VCaP (cell line): ENCODE results near the gene KIF1A.

Experiments
- H3K27ac ChIP-seq: fragments of 450-650 bp; 2 replicates; pipeline ENCODE4 v1.5.1; 2017
- TF ChIP-seq, protein P1 (sequence below): fragments of 450-650 bp; conservative IDR thresholded peaks from 2 replicates; pipeline ENCODE4 v1.5.1; 2017; ENCODE audit warnings: mild to moderate bottlenecking, moderate library complexity

KIF1A gene

GRCh38 chr2:240762249-240762648 is 57.8 kb downstream of the KIF1A start:
- no peak overlapping the region for H3K27ac ChIP-seq
- TF ChIP-seq, protein P1, sequence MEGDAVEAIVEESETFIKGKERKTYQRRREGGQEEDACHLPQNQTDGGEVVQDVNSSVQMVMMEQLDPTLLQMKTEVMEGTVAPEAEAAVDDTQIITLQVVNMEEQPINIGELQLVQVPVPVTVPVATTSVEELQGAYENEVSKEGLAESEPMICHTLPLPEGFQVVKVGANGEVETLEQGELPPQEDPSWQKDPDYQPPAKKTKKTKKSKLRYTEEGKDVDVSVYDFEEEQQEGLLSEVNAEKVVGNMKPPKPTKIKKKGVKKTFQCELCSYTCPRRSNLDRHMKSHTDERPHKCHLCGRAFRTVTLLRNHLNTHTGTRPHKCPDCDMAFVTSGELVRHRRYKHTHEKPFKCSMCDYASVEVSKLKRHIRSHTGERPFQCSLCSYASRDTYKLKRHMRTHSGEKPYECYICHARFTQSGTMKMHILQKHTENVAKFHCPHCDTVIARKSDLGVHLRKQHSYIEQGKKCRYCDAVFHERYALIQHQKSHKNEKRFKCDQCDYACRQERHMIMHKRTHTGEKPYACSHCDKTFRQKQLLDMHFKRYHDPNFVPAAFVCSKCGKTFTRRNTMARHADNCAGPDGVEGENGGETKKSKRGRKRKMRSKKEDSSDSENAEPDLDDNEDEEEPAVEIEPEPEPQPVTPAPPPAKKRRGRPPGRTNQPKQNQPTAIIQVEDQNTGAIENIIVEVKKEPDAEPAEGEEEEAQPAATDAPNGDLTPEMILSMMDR: no peak

DNA sequence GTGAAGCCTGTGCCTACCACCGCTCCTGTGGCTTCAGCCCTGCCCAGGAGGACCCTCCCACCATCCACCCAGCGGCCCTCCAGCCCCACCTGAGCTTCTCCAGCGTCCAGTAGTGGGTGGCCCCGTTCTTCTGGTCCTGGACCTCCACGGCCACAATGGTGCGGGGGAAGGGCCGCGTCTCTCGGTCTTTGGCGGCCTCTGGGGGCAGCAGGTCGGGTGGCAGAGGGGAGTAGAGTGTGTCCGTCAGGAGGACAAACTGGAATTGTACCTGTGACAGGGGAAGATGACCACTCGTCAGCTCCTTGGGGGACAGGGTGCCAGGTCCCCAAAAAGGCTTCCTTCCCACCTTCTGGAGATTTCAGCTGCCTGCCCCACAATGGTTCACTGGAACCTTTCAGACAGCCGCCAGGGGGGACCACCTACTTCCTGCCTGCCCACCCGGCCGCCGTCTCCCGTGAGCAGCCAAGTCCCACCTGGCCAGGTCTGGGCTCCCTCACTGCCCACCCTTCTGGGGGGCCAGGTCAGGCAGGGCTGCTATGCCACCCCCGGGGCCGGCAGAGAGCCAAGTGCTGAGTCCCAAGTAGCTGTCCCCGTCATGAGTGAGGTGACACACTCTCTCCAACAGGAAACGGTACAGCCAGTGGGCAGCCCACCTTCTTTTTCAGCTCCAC is 59.3 kb downstream of the KIF1A start:
- TF ChIP-seq, protein P1: no peak
- no peak overlapping the region for H3K27ac ChIP-seq

- no peak overlapping the region for H3K27ac ChIP-seq
- TF ChIP-seq, protein P1: no peak
Observed at GRCh38 chr2:240760121-240760520, 59.9 kb downstream of the KIF1A start.

- no peak overlapping the region for H3K27ac ChIP-seq
- TF ChIP-seq, protein P1: no peak
Observed at GRCh38 chr2:240759459-240759858, 60.6 kb downstream of the KIF1A start.

DNA sequence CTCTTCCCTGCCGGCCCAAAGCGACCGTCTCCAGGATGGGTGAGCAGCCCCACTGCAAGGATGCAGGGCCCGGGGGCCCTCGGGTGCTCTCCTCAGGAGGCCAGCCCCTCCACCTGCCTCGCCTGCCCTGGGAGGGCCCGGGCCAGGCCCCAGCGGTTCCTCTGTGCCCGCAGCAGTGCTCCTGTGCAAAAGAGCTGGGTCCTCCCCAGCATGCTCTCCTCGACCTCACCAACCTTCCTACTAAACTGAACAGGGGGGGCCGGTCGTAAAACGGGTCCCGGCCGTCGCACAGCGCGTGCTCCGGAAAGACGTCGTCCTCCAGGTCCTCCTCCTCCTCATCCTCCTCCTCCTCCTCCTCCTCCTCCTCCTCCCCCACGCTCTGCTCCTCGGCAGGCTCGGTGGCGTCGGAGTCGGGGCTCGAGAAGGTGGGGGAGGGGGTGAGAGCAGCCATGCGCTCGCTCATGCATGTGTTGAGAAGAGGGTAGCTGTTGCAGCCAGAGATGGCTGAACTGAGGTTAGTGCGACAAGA is 62.9 kb downstream of the KIF1A start:
- TF ChIP-seq, protein P1: no peak
- no peak overlapping the region for H3K27ac ChIP-seq

DNA sequence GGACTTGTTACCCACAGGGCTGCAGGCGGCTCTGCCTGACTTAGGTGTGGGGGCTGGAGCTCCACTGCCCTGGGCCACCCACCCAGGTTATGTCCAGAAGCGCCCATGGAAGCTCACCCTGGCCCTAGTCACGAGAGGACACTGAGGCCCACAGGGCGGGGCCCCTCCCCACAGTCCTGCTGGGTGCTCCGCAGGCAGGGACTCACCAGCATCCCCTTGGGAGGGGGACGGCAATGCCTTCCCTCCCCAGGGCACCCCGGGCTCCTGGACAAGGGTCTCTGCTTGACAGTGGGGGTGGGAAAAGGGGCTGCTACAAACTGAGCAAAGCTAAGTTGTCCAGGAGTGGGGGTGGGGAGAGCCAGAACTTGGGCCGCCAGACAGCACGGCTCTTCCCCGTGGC is 67.8 kb downstream of the KIF1A start:
- H3K27ac ChIP-seq: no peak overlapping the region
- TF ChIP-seq, protein P1: no peak

- no peak overlapping the region for H3K27ac ChIP-seq
Observed at GRCh38 chr2:240750409-240750808, 69.6 kb downstream of the KIF1A start.

More at GRCh38 chr2:240750409-240750808, 69.6 kb downstream of the KIF1A start:
- TF ChIP-seq, protein P1: no peak
